Retinal pigment epithelial cell (primary cell): ENCODE measurements around the gene YIPF3.

Experiments used
- DNase-seq: peaks from one replicate; pipeline ENCODE4 v3.0.0-alpha.2; 2010; ENCODE audit warnings: low read depth
- H3K4me3 ChIP-seq: 2 replicates; pipeline ENCODE4 v1.5.1; 2011; ENCODE audit warnings: mild to moderate bottlenecking, low read length, control low read depth, moderate library complexity
- TF ChIP-seq, protein P1 (sequence below): conservative IDR thresholded peaks from 2 replicates; pipeline ENCODE4 v1.5.1; 2011; ENCODE audit warnings: low read depth, low read length, control low read depth, inconsistent platforms

Gene YIPF3

DNA sequence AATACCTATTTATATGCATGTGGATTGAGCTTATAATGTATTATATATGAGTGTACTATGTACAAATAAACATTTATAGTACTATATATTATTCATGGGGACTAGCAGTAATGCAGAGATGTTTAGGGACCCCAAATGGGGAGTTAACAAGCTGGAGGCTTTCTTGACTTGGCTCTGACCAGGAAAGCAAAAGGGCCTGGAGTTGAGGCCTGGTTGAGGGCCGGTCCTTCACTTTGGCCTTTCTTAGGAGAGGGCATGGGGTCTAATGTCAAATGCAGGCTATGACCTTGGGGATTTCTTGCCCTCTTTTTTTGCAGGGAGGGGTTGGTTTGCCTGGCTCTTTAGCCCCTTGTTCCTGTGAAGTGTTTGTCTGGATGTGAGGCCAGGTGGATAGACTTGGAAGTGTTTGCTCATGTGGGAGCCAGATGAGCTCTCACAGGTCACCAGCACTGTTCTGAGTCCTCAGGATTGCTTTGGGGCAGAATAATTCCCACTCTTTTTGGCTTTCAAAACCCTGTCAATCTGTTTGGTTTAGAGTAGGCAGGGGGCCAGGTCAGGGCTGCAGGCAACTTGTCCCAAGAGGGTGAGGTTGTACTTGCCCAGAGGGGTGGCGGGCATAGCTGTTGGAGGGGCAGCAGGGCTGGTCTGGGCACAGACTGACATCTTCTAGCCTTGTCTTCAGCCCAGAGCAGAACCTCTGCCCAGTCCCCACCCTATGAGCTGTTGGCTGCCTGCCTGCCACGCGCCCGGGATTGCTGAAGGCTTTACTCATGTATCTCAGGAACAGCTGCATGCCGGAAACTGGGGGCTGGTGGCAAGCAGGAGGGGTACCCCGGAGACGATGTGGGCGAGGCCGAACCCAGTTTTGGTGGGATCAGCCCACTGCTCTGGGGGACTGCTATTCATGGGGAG lies 24.7 kb downstream of the YIPF3 start:
- peak overlapping the region; percentile 17 for H3K4me3 ChIP-seq
- TF ChIP-seq, protein P1, sequence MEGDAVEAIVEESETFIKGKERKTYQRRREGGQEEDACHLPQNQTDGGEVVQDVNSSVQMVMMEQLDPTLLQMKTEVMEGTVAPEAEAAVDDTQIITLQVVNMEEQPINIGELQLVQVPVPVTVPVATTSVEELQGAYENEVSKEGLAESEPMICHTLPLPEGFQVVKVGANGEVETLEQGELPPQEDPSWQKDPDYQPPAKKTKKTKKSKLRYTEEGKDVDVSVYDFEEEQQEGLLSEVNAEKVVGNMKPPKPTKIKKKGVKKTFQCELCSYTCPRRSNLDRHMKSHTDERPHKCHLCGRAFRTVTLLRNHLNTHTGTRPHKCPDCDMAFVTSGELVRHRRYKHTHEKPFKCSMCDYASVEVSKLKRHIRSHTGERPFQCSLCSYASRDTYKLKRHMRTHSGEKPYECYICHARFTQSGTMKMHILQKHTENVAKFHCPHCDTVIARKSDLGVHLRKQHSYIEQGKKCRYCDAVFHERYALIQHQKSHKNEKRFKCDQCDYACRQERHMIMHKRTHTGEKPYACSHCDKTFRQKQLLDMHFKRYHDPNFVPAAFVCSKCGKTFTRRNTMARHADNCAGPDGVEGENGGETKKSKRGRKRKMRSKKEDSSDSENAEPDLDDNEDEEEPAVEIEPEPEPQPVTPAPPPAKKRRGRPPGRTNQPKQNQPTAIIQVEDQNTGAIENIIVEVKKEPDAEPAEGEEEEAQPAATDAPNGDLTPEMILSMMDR: no peak
- no peak for DNase-seq

DNA sequence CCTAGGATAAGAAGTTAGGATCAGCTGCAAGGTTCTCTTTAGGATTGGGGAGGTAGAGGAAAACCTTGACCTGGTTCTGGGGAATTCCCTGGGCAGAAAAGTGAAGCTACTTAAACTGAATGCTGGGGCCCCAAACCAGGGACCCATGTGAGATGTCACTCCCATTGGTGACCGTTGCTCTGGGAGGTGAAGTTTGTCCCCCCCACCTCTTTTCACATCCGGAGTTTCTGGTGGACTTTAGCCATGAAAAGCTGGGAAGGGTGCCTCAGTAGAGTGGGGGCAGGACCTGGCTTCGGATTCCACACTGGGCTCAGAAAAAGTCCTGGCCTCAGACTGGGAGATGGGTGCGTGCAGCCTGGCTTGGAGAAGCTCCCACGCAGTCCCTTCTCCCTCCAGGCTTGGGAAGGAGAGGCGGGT lies 26.2 kb downstream of the YIPF3 start:
- no peak overlapping the region for H3K4me3 ChIP-seq
- TF ChIP-seq, protein P1: no peak
- no peak for DNase-seq

DNA sequence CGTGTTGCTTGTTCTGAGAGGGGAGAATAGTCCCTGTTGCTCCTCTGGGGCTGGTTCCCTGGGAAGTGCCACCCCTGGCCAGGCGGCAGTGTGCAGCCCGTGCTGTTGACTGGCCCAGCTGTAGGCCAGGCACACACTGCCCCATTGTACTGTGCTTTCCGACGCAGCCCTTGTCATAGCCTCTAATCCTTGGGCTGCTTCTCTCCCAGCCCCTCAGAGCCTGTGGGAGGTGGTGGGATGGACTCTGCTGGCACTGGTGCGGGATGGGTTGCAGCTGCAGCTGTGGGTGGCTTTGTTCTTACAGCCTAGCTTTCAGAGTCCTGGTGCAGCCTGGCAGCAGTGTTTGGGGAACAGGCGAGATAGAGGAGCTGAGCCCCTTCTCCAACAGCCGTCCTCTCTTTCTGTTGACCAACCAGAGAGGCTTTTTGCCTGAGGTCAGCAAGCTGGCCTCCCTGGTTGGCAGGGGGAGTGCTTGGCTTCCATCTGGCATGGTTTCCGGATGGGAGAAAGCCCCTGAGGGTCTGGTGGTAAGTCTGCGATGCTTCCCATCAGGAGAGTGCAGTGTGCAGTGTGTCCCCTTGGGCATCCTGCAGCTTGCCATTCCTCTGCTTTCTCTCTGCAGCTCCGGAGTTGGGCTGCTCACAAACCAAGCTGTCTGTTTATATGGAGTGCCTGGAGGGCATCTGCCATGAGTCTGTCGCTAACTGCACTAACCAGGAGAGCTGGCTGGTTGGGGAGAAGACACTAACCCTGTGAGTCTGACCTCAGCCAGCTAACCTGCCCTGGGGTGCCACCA lies 27.3 kb downstream of the YIPF3 start:
- TF ChIP-seq, protein P1: no peak
- H3K4me3 ChIP-seq: no peak overlapping the region
- DNase-seq: no peak

DNA sequence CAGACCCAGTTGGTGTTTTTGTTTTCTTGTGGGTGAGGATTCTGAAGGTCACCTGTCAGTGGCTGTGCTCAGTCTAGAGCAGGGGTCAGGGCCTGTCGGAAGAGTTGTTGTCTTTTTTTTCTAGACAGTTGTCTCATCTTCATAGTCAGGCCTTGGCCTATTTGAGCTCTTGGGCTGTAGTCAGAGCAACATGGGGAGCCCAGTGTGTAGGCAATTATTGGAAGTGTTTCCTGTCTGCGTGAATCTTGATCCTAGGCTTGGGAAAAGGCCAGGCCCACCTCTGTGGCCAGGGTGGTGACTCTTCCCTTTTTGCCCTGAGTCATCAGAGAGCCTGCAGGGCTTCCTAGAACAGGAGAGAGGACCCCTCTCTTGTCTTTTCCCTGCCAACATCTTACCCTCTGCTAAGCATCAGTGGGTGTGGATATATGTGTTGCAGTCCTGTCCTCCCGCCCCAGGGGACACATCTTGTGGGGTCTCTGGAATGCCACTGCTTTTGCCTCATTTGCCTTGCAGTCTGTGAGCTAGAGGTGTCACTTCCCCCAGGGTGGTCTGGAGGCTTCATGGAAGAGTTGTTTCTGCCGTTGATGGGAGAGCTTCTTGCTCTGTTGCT lies 28.0 kb downstream of the YIPF3 start:
- TF ChIP-seq, protein P1: no peak
- DNase-seq: no peak
- H3K4me3 ChIP-seq: no peak overlapping the region

DNA sequence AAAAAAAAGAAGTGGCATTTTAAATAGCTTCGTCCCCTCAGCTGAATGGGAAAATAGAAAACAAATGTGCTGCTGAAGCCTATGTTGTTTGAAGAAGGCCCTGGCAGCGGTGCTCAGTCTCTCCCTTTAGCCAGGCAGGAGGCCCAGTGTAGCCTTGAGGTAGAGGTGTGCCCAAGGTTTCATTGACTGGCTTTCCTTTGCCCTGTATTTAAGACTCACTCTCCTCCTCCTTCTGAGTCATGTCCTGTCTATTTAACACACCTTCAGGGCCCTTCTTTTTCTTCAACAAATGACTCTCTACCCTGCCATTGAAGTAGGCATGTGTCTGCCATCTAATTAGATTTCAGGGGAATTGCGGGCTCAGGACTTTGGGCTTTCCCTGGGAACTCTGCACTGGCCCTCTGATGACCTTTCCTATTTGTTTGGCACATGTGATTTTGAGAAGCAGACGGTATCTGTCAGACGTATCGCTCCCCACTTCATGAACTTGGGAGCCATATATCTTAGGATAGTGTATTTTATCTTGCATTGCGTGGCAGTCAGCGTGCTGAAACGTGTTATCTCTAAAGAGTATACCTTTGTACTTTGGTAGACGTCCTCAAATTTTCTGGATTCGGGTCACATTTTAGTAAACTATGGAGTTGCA lies 35.0 kb downstream of the YIPF3 start:
- no peak overlapping the region for H3K4me3 ChIP-seq
- TF ChIP-seq, protein P1: no peak
- DNase-seq: no peak

DNA sequence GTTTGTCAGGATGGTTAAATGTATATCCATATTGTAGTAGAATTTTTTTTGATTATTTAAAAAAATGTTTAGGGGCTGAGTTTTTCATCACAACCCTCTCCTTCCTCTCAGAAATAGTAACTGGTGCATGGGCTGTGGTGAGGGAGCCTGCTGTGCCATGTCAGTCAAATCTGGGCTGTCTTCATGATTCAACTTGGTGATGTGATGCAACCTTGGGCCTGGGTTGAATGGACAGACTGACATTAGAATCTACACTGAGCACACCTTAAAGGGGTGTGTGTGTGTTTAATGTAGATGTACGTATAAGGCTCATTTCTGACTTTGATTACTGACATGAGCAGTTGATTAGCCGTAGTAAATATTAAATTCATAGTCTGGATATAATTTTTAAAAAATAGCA lies 35.7 kb downstream of the YIPF3 start:
- TF ChIP-seq, protein P1: no peak
- no peak for DNase-seq
- no peak overlapping the region for H3K4me3 ChIP-seq
